ENCODE results near the gene NLE1.
A peak's percentile ranks its signal among the peaks of the same experiment; 100 is the strongest.

DNA sequence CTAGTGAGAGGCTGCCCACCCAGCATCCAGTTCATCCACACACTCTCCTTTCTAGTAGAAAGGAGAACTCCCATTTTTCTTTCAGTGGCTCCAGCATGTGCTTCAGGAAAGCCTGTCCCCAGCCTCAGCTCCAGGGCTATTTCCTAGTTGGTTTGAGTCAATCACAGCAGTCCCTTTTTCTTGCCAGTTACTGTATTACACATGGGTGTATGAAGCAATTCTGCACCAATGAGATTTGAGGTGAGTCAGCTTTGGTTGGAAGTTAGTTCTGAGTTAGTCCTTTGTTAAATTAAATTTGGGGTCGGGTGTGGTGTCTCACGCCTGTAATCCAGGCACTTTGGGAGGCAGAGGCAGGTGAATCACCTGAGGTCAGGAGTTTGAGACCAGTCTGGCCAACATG, 47.2 kb downstream of the NLE1 start:
- TF ChIP-seq MAZ (IDR thresholded peaks at IDR 0.05; ENCODE audit: borderline replicate concordance, low read depth, low read length), result no peak
- TF ChIP-seq CHD2 (IDR thresholded peaks at IDR 0.05; ENCODE audit: low read length, partially characterized antibody), result no peak
- TF ChIP-seq PHF8 (IDR thresholded peaks at IDR 0.05; ENCODE audit: borderline replicate concordance, low read depth), result no peak
- TF ChIP-seq, protein P1, sequence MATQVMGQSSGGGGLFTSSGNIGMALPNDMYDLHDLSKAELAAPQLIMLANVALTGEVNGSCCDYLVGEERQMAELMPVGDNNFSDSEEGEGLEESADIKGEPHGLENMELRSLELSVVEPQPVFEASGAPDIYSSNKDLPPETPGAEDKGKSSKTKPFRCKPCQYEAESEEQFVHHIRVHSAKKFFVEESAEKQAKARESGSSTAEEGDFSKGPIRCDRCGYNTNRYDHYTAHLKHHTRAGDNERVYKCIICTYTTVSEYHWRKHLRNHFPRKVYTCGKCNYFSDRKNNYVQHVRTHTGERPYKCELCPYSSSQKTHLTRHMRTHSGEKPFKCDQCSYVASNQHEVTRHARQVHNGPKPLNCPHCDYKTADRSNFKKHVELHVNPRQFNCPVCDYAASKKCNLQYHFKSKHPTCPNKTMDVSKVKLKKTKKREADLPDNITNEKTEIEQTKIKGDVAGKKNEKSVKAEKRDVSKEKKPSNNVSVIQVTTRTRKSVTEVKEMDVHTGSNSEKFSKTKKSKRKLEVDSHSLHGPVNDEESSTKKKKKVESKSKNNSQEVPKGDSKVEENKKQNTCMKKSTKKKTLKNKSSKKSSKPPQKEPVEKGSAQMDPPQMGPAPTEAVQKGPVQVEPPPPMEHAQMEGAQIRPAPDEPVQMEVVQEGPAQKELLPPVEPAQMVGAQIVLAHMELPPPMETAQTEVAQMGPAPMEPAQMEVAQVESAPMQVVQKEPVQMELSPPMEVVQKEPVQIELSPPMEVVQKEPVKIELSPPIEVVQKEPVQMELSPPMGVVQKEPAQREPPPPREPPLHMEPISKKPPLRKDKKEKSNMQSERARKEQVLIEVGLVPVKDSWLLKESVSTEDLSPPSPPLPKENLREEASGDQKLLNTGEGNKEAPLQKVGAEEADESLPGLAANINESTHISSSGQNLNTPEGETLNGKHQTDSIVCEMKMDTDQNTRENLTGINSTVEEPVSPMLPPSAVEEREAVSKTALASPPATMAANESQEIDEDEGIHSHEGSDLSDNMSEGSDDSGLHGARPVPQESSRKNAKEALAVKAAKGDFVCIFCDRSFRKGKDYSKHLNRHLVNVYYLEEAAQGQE (IDR thresholded peaks at IDR 0.05), result no peak
- peak; percentile 68 to 77; a peak in 3 of 4 replicates for TF ChIP-seq CEBPB (IDR thresholded peaks at IDR 0.05)
